GM23338 (cell line): Measurements from ENCODE around the gene OTOGL. TPM values are rescaled to one million over a fixed set of nuclear protein-coding genes. Genes with fewer than 3 reads are reported as not detected.

Experiments used
- CREB1 ChIP-seq: fragments of 250-450 bp; sonication (Bioruptor Pico); IDR thresholded peaks from 2 replicates; pipeline ENCODE4 v1.5.0; 2020; ENCODE audit warnings: low read depth, mild to moderate bottlenecking, moderate library complexity
- ETS1 ChIP-seq: IDR thresholded peaks from 2 replicates; pipeline ENCODE4 v1.6.1; 2016; ENCODE audit warnings: antibody characterized with exemption
- NANOG ChIP-seq: IDR thresholded peaks from 2 replicates; pipeline ENCODE4 v1.6.1; 2016; ENCODE audit warnings: antibody characterized with exemption, borderline replicate concordance
- REST ChIP-seq: IDR thresholded peaks from one replicate; pipeline ENCODE4 v1.6.1; 2018; ENCODE audit warnings: antibody characterized with exemption; ENCODE audit not compliant: unreplicated experiment
- ZNF114 ChIP-seq: fragments of 250-450 bp; sonication (Bioruptor Pico); IDR thresholded peaks from 2 replicates; pipeline ENCODE4 v1.5.0; 2020; ENCODE audit warnings: mild to moderate bottlenecking, moderate library complexity
- ZNF331 ChIP-seq: fragments of 250-450 bp; sonication (Bioruptor Pico); IDR thresholded peaks from 2 replicates; pipeline ENCODE4 v1.5.0; 2020; ENCODE audit warnings: low read depth, mild to moderate bottlenecking, moderate library complexity
- ZNF462 ChIP-seq: fragments of 250-450 bp; sonication (Bioruptor Pico); IDR thresholded peaks from 2 replicates; pipeline ENCODE4 v1.5.0; 2020; ENCODE audit warnings: mild to moderate bottlenecking, moderate library complexity
- polyA plus RNA-seq: library from polyadenylated mRNA; unstranded; fragments of >200 nt; fragmentation: Nextera tagmentation; extraction: Ambion mirVana; gene quantifications from 2 replicates; pipeline ENCODE4 v1.2.1, GENCODE V29; 2016
- total RNA-seq: library from RNA; depleted of rRNA; stranded (reverse); fragments of >200 nt; shearing (Covaris generic); gene quantifications from 2 replicates; pipeline ENCODE4 v1.2.3, GENCODE V29; 2014

Gene OTOGL
- total and polyA plus RNA-seq, 2 experiments from 2014 or later, result 0.36 to 0.66 TPM

- TF ChIP-seq ZNF462 (no peak), NANOG (no peak), ETS1 (no peak), CREB1 (CRISPR knock-in tag) (no peak), ZNF114 (CRISPR knock-in tag) (no peak), REST (no peak), ZNF331 (CRISPR knock-in tag) (no peak)
Measured at GRCh38 chr12:80299219-80299618, 199.9 kb downstream of the OTOGL start (continued).
